K562 (cell line): ENCODE results near the gene SUDS3. TPM values are rescaled to one million over a fixed set of nuclear protein-coding genes. Genes with fewer than 3 reads are reported as not detected.

Experiments used
- BCL6 ChIP-seq: fragments of 250-450 bp; sonication (Bioruptor Pico); IDR thresholded peaks from 2 replicates; pipeline ENCODE4 v1.4.0; 2020
- BHLHE40 ChIP-seq: IDR thresholded peaks from 2 replicates; pipeline ENCODE4 v1.6.1; 2011; ENCODE audit warnings: low read length, improper control_type of control experiment
- CC2D1A ChIP-seq: fragments of 450-650 bp; IDR thresholded peaks from 2 replicates; pipeline ENCODE4 v1.6.1; 2017; ENCODE audit warnings: mild to moderate bottlenecking
- CHD2 ChIP-seq: IDR thresholded peaks from 2 replicates; pipeline ENCODE4 v1.6.1; 2011; ENCODE audit warnings: low read depth, low read length
- ELF2 ChIP-seq: fragments of 250-450 bp; sonication (Bioruptor Pico); IDR thresholded peaks from 2 replicates; pipeline ENCODE4 v1.5.0; 2021; ENCODE audit warnings: mild to moderate bottlenecking
- HDAC6 ChIP-seq: IDR thresholded peaks from 2 replicates; pipeline ENCODE4 v1.6.1; 2012; ENCODE audit warnings: low read depth, mild to moderate bottlenecking, control low read depth, inconsistent platforms, low read length, moderate library complexity
- KAT8 ChIP-seq: fragments of 450-650 bp; IDR thresholded peaks from 2 replicates; pipeline ENCODE4 v1.6.1; 2016; ENCODE audit warnings: low read depth, mild to moderate bottlenecking
- MAFG ChIP-seq: fragments of 450-650 bp; conservative IDR thresholded peaks from 2 replicates; pipeline ENCODE4 v1.6.1; 2016; ENCODE audit warnings: missing genetic modification characterization, missing compliant biosample characterization
- MIER1 ChIP-seq: fragments of 450-650 bp; IDR thresholded peaks from 2 replicates; pipeline ENCODE4 v1.6.1; 2016; ENCODE audit warnings: antibody characterized with exemption, mild to moderate bottlenecking, low read depth
- POLR2G ChIP-seq: fragments of 200-400 bp; formaldehyde crosslinking; IDR thresholded peaks from 2 replicates; pipeline ENCODE4 v1.6.1; 2017; ENCODE audit warnings: low read depth, mild to moderate bottlenecking, antibody characterized with exemption, low read length, moderate library complexity
- PPARD ChIP-seq: fragments of 250-450 bp; sonication (Bioruptor Pico); IDR thresholded peaks from 2 replicates; pipeline ENCODE4 v1.8.0; 2022; ENCODE audit warnings: inconsistent platforms, mild to moderate bottlenecking, moderate library complexity
- SMC3 ChIP-seq: conservative IDR thresholded peaks from 2 replicates; pipeline ENCODE4 v1.6.1; 2011; ENCODE audit warnings: low read depth, low read length, improper control_type of control experiment; ENCODE audit not compliant: insufficient read depth
- TFAP4 ChIP-seq: sonication (generic); formaldehyde crosslinking; IDR thresholded peaks from 2 replicates; pipeline ENCODE4 v1.8.0; 2022; ENCODE audit warnings: missing genetic modification reagents, mild to moderate bottlenecking, moderate library complexity, borderline replicate concordance
- TRIM24 ChIP-seq, 2 experiments: fragments of 450-650 bp; IDR thresholded peaks; 2 replicates each; pipeline ENCODE4 v1.6.1; 2016
- WHSC1 ChIP-seq: IDR thresholded peaks from one replicate; pipeline ENCODE4 v1.6.1; 2012; ENCODE audit warnings: low read length, control low read depth, inconsistent platforms
- XRCC4 ChIP-seq: IDR thresholded peaks from one replicate; pipeline ENCODE4 v1.6.1; 2011; ENCODE audit not compliant: insufficient read depth, insufficient read length; ENCODE audit errors: extremely low read depth
- ZBTB17 ChIP-seq: fragments of 450-650 bp; formaldehyde crosslinking; IDR thresholded peaks from 2 replicates; pipeline ENCODE4 v1.4.0; 2020; ENCODE audit warnings: mild to moderate bottlenecking
- ZBTB33 ChIP-seq: sonication (generic); formaldehyde crosslinking; IDR thresholded peaks from 2 replicates; pipeline ENCODE4 v1.8.1; 2023; ENCODE audit warnings: mild to moderate bottlenecking, missing genetic modification reagents
- ZFPM2 ChIP-seq: fragments of 250-450 bp; sonication (Bioruptor Pico); IDR thresholded peaks from 2 replicates; pipeline ENCODE4 v1.5.1; 2022; ENCODE audit warnings: mild to moderate bottlenecking
- ZFX ChIP-seq: sonication (generic); formaldehyde crosslinking; IDR thresholded peaks from 2 replicates; pipeline ENCODE4 v1.8.0; 2022; ENCODE audit warnings: mild to moderate bottlenecking, missing genetic modification reagents, moderate library complexity
- ZNF12 ChIP-seq: sonication (generic); formaldehyde crosslinking; IDR thresholded peaks from 2 replicates; pipeline ENCODE4 v1.4.0; 2020; ENCODE audit warnings: mild to moderate bottlenecking, missing genetic modification reagents
- ZNF3 ChIP-seq: fragments of 250-450 bp; sonication (Bioruptor Pico); IDR thresholded peaks from 2 replicates; pipeline ENCODE4 v1.5.0; 2021; ENCODE audit warnings: mild to moderate bottlenecking, moderate library complexity
- ZNF639 ChIP-seq, 2 experiments: fragments of 200-800 bp in 1 of 2; sonication (Bioruptor generic) in 1 of 2; sonication (generic) in 1 of 2; formaldehyde crosslinking in 1 of 2; IDR thresholded peaks in 1 of 2; conservative IDR thresholded peaks in 1 of 2; 2 replicates each; pipeline versions ENCODE4 v1.5.0 to v1.6.1; 2016 to 2020; ENCODE audit warnings: missing compliant biosample characterization in 1 of 2, missing genetic modification characterization in 1 of 2, missing genetic modification reagents in 1 of 2
- ZNF75A ChIP-seq: fragments of 450-650 bp; formaldehyde crosslinking; IDR thresholded peaks from 2 replicates; pipeline ENCODE4 v1.4.0; 2020; ENCODE audit warnings: mild to moderate bottlenecking
- polyA plus RNA-seq, 8 experiments: library from polyadenylated mRNA; depleted of rRNA in 4 of 8; stranded (reverse) in 5 of 8; unstranded in 3 of 8; fragments of >200 nt; fragmentation: Nextera tagmentation in 2 of 8; fragmentation: Illumina TruSeq in 1 of 8; extraction: Ambion mirVana in 2 of 8; extraction: Trizol in 1 of 8; gene quantifications; 2 replicates each; pipeline versions ENCODE4 v1.2.1 to v1.2.3, GENCODE V29; 2011 to 2014; ENCODE audit warnings: inconsistent platforms in 1 of 8, missing spikeins in 1 of 8
- total RNA-seq, 7 experiments: library from RNA; depleted of rRNA in 6 of 7; stranded (reverse); fragments of >200 nt in 6 of 7; fragmentation: Illumina TruSeq in 2 of 7; extraction: Trizol in 2 of 7; gene quantifications; 2 replicates each; pipeline versions ENCODE4 v1.2.1 to v1.2.3, GENCODE V29; 2011 to 2021; ENCODE audit warnings: low replicate concordance in 1 of 7
- TF ChIP-seq, protein P1 (sequence below): fragments of 250-450 bp; sonication (Bioruptor Pico); IDR thresholded peaks from 2 replicates; pipeline ENCODE4 v1.9.0; 2021; ENCODE audit warnings: mild to moderate bottlenecking

Gene SUDS3
- total and polyA plus RNA-seq, 9 of the 15 experiments (the other 6 are each of a cell fraction or from before 2014, with no cell fraction given) = 6.6 to 30.5 (median 23.3) TPM

GRCh38 chr12:118376089-118377020 lies at the start of gene SUDS3 (continued):
- TF ChIP-seq TRIM24 (IDR thresholded peaks at IDR 0.05) (peak in 1 of 2 experiments; percentile 50; a peak in 1 of 4 replicates), ZBTB33 (CRISPR knock-in tag) (no peak), ZNF12 (CRISPR knock-in tag) (no peak), CHD2 (peak; percentile 70), KAT8 (no peak), WHSC1 (no peak), SMC3 (peak; percentile 98), CC2D1A (peak; percentile 88), ZNF639 (CRISPR knock-in tag; conservative IDR thresholded peaks at IDR 0.05 in 1 of 2, IDR thresholded peaks at IDR 0.05 in 1 of 2) (peak in 1 of 2 experiments; percentile 90; a peak in 2 of 4 replicates), ZFPM2 (CRISPR knock-in tag) (no peak), BCL6 (CRISPR knock-in tag) (0 out of 2 replicates have a peak, but pooled peaks have one; percentile 10), ZBTB17 (CRISPR knock-in tag) (peak; percentile 96), MAFG (tag) (no peak), POLR2G (peak; percentile 80), HDAC6 (0 out of 2 replicates have a peak, but pooled peaks have one; percentile 55), PPARD (no peak), ELF2 (peak; percentile 100), XRCC4 (no peak), TFAP4 (CRISPR knock-in tag) (peak; percentile 73; the same call in 1 of the 2 replicates), BHLHE40 (0 out of 2 replicates have a peak, but pooled peaks have one; percentile 37), MIER1 (no peak), ZNF3 (CRISPR knock-in tag) (no peak), ZFX (CRISPR knock-in tag) (peak; percentile 59), ZNF75A (CRISPR knock-in tag) (no peak)
- TF ChIP-seq, protein P1, sequence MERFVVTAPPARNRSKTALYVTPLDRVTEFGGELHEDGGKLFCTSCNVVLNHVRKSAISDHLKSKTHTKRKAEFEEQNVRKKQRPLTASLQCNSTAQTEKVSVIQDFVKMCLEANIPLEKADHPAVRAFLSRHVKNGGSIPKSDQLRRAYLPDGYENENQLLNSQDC (CRISPR knock-in tag) = no peak
